Vagina (tissue), 2 donors: ENCODE measurements around the gene MED17. TPM values are rescaled to one million over a fixed set of nuclear protein-coding genes. Genes with fewer than 3 reads are reported as not detected.

Source experiments
- DNase-seq, 2 donors: peaks; one replicate each; pipeline ENCODE4 v3.0.0-alpha.2; 2017; ENCODE audit errors: extremely low spot score in 2 of 2
- H3K27ac ChIP-seq: fragments of 200-600 bp; sonication (generic); one replicate; pipeline ENCODE4 v1.5.1; 2019
- H3K27me3 ChIP-seq: fragments of 200-600 bp; sonication (generic); one replicate; pipeline ENCODE4 v1.5.1; 2019
- H3K36me3 ChIP-seq, 2 donors: fragments of 200-600 bp; sonication (generic); one replicate each; pipeline ENCODE4 v1.5.1; 2017 to 2019
- H3K4me1 ChIP-seq: fragments of 200-600 bp; sonication (generic); one replicate; pipeline ENCODE4 v1.5.1; 2019
- H3K4me3 ChIP-seq, 2 donors: fragments of 200-600 bp; sonication (generic); 1 replicate in 1 of 2; 2 replicates in 1 of 2; pipeline ENCODE4 v1.5.1; 2016 to 2019
- H3K9me3 ChIP-seq: fragments of 200-600 bp; sonication (generic); one replicate; pipeline ENCODE4 v1.5.1; 2019
- CTCF ChIP-seq, 3 experiments: fragments of 450-650 bp in 2 of 3; fragments of 200-600 bp in 1 of 3; sonication (generic) in 1 of 3; IDR thresholded peaks; one replicate each; pipeline ENCODE4 v1.5.1; 2017 to 2019; ENCODE audit warnings: antibody characterized with exemption in 3 of 3, mild to moderate bottlenecking in 2 of 3, moderate library complexity in 2 of 3
- POLR2A ChIP-seq, 2 donors: fragments of 450-650 bp; IDR thresholded peaks; one replicate each; pipeline ENCODE4 v1.6.1; 2017; ENCODE audit warnings: antibody characterized with exemption in 2 of 2, mild to moderate bottlenecking in 2 of 2, moderate library complexity in 2 of 2
- POLR2AphosphoS5 ChIP-seq, 2 donors: sonication (generic); formaldehyde crosslinking; IDR thresholded peaks; one replicate each; pipeline ENCODE4 v1.9.0; 2017; ENCODE audit warnings: antibody characterized with exemption in 2 of 2, mild to moderate bottlenecking in 2 of 2, low read depth in 1 of 2; ENCODE audit not compliant: insufficient read depth in 1 of 2
- intact Hi-C: fragments of 100-400 bp; cut with DNase I; formaldehyde crosslinking; loops from one replicate; pipeline ENCODE4 v1.15.1; 2023
- total RNA-seq: library from RNA; depleted of rRNA; stranded (reverse); fragments of >200 nt; gene quantifications from one replicate; pipeline ENCODE4 v1.2.3, GENCODE V29; 2016

MED17 gene
- total RNA-seq, 1 donor from 2014 or later, result 29.0 TPM

GRCh38 chr11:93775289-93775688, 8.8 kb upstream of the MED17 start:
- H3K36me3 ChIP-seq, result no peaks in the 10 kb centered on the region
- H3K4me1 ChIP-seq, result no peaks in the 10 kb centered on the region
- H3K4me3 ChIP-seq, result no peak overlapping the region
- H3K27me3 ChIP-seq, result no peaks in the 10 kb centered on the region
- no peak overlapping the region for H3K27ac ChIP-seq
- H3K9me3 ChIP-seq, result no peaks in the 10 kb centered on the region
- intact Hi-C loops, result no loop called here
- DNase-seq, result no peak
- TF ChIP-seq POLR2AphosphoS5 (IDR thresholded peaks at IDR 0.05; ENCODE audit: insufficient read depth in 1 of 2, low read depth in 1 of 2) (no peak), POLR2A (IDR thresholded peaks at IDR 0.05) (no peak), CTCF (IDR thresholded peaks at IDR 0.05) (no peak)

GRCh38 chr11:93783362-93783761, 720 bp upstream of the MED17 start:
- no peaks in the 10 kb centered on the region for H3K9me3 ChIP-seq
- intact Hi-C loops, result no loop called here
- TF ChIP-seq CTCF (IDR thresholded peaks at IDR 0.05) (no peak), POLR2AphosphoS5 (IDR thresholded peaks at IDR 0.05; ENCODE audit: insufficient read depth in 1 of 2, low read depth in 1 of 2) (no peak), POLR2A (IDR thresholded peaks at IDR 0.05) (no peak)
- H3K4me1 ChIP-seq, result peaks cover 36% of the 10 kb centered on the region
- peak overlapping the region; percentile 90 to 99 for H3K4me3 ChIP-seq
- H3K36me3 ChIP-seq, result no peaks in the 10 kb centered on the region
- no peak for DNase-seq
- H3K27me3 ChIP-seq, result no peaks in the 10 kb centered on the region
- H3K27ac ChIP-seq, result peak overlapping the region; percentile 89

GRCh38 chr11:93783765-93784144, 327 bp upstream of the MED17 start:
- Histone ChIP-seq H3K27ac (peak overlapping the region; percentile 89), H3K36me3 (peaks cover 0 to under 1% of the 10 kb centered on the region in 2 donors), H3K9me3 (no peaks in the 10 kb centered on the region), H3K27me3 (no peaks in the 10 kb centered on the region), H3K4me1 (peaks cover 39% of the 10 kb centered on the region), H3K4me3 (peak overlapping the region; percentile 90 to 99)
- TF ChIP-seq CTCF (IDR thresholded peaks at IDR 0.05) (no peak), POLR2AphosphoS5 (IDR thresholded peaks at IDR 0.05; ENCODE audit: insufficient read depth in 1 of 2, low read depth in 1 of 2) (no peak), POLR2A (IDR thresholded peaks at IDR 0.05) (no peak)
- intact Hi-C loops, result no loop called here
- DNase-seq, result no peak

GRCh38 chr11:93784935-93785360, 866 bp downstream of the MED17 start:
- Histone ChIP-seq H3K4me3 (peak overlapping the region; percentile 90 to 99), H3K36me3 (peaks cover 0 to 12% of the 10 kb centered on the region in 2 donors), H3K27me3 (no peaks in the 10 kb centered on the region), H3K9me3 (no peaks in the 10 kb centered on the region), H3K4me1 (peaks cover 42% of the 10 kb centered on the region), H3K27ac (peak overlapping the region; percentile 89)
- TF ChIP-seq POLR2AphosphoS5 (IDR thresholded peaks at IDR 0.05; ENCODE audit: insufficient read depth in 1 of 2, low read depth in 1 of 2) (no peak), CTCF (IDR thresholded peaks at IDR 0.05) (no peak), POLR2A (IDR thresholded peaks at IDR 0.05) (no peak)
- no peak for DNase-seq
- intact Hi-C loops, result no loop called here

GRCh38 chr11:93791493-93791892, 7.4 kb downstream of the MED17 start:
- Histone ChIP-seq H3K4me1 (peaks cover 25% of the 10 kb centered on the region), H3K9me3 (no peaks in the 10 kb centered on the region), H3K27me3 (no peaks in the 10 kb centered on the region), H3K27ac (no peak overlapping the region), H3K4me3 (no peak overlapping the region), H3K36me3 (peaks cover 0 to 63% of the 10 kb centered on the region in 2 donors)
- TF ChIP-seq CTCF (IDR thresholded peaks at IDR 0.05) (no peak), POLR2AphosphoS5 (IDR thresholded peaks at IDR 0.05; ENCODE audit: insufficient read depth in 1 of 2, low read depth in 1 of 2) (no peak), POLR2A (IDR thresholded peaks at IDR 0.05) (no peak)
- no peak for DNase-seq
- intact Hi-C loops, result no loop called here
